ENCODE measurements around the gene EPHA1. TPM values are rescaled to one million over a fixed set of nuclear protein-coding genes. Genes with fewer than 3 reads are reported as not detected.

The EPHA1 gene
- total and polyA plus RNA-seq, 2 donors (not counting 3 experiments of a cell fraction or from before 2014, with no cell fraction given), result 0.07 TPM; not detected in 1

GRCh38 chr7:143454091-143454680 lies 45.5 kb upstream of the EPHA1 start:
- Histone ChIP-seq H3K4me2 (ENCODE audit: insufficient read depth, low read length) (no peak overlapping the region), H3K9ac (replicated peaks; ENCODE audit: extremely low read depth, insufficient read depth, low read length) (no peak overlapping the region), H3K4me1 (ENCODE audit: control insufficient read depth, extremely low read depth, insufficient read depth, low read length) (peaks cover 13% of the 10 kb centered on the region), H3K9me3 (replicated peaks; ENCODE audit: control insufficient read depth, insufficient read depth, low read length) (no peaks in the 10 kb centered on the region), H3K79me2 (ENCODE audit: control insufficient read depth, insufficient read depth, low read length) (no peaks in the 10 kb centered on the region), H3K4me3 (replicated peaks in 1 of 3; ENCODE audit: insufficient read depth in 1 of 3, low read depth in 1 of 3, low read length in 3 of 3) (no peak overlapping the region), H2AFZ (ENCODE audit: low read depth, low read length) (no peak overlapping the region), H3K36me3 (ENCODE audit: control insufficient read depth in 2 of 2, extremely low read depth in 1 of 2, insufficient read depth in 2 of 2, low read length in 2 of 2) (no peaks in the 10 kb centered on the region), H3K27ac (ENCODE audit: insufficient read depth, low read depth, low read length) (no peak overlapping the region), H3K9me1 (replicated peaks; ENCODE audit: control insufficient read depth, extremely low read depth, insufficient read depth, low read length) (no peaks in the 10 kb centered on the region), H3K27me3 (ENCODE audit: control insufficient read depth in 2 of 2, insufficient read depth in 2 of 2, low read length in 2 of 2) (no peaks in the 10 kb centered on the region), H4K20me1 (replicated peaks; ENCODE audit: control insufficient read depth, extremely low read depth, insufficient read depth, low read length) (no peaks in the 10 kb centered on the region)
- BruUV-seq (replicated peaks), result no TSS peak
- dilution Hi-C loops (cut with MboI; ENCODE audit: extremely low pct_ligation_motif_present, low sequenced_read_pairs), result no loop called here
- FAIRE-seq, result no peak
- POLR2A ChIA-PET, result no interaction called here
- CTCF ChIA-PET, result interaction anchor here (0.6 to 1.0 kb wide), 2 partner anchors 9 to 14 kb away, joined by 3 read pairs; no protein-coding TSS in a partner anchor
- no peak for TF ChIP-seq FOS (IDR thresholded peaks at IDR 0.05; ENCODE audit: borderline replicate concordance, insufficient read depth, low read length)
- TF ChIP-seq EZH2 (IDR thresholded peaks at IDR 0.05; ENCODE audit: borderline replicate concordance, low read depth, low read length, severe bottlenecking), result no peak
- TF ChIP-seq POLR2A (IDR thresholded peaks at IDR 0.05; ENCODE audit: low read depth, low read length), result no peak
- TF ChIP-seq, protein P1, sequence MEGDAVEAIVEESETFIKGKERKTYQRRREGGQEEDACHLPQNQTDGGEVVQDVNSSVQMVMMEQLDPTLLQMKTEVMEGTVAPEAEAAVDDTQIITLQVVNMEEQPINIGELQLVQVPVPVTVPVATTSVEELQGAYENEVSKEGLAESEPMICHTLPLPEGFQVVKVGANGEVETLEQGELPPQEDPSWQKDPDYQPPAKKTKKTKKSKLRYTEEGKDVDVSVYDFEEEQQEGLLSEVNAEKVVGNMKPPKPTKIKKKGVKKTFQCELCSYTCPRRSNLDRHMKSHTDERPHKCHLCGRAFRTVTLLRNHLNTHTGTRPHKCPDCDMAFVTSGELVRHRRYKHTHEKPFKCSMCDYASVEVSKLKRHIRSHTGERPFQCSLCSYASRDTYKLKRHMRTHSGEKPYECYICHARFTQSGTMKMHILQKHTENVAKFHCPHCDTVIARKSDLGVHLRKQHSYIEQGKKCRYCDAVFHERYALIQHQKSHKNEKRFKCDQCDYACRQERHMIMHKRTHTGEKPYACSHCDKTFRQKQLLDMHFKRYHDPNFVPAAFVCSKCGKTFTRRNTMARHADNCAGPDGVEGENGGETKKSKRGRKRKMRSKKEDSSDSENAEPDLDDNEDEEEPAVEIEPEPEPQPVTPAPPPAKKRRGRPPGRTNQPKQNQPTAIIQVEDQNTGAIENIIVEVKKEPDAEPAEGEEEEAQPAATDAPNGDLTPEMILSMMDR (IDR thresholded peaks at IDR 0.05; ENCODE audit: extremely low read depth in 1 of 2, insufficient read depth in 1 of 2, low read depth in 1 of 2, low read length in 2 of 2), result no peak
- TF ChIP-seq MYC (IDR thresholded peaks at IDR 0.05; ENCODE audit: low read depth, low read length), result no peak
- TF ChIP-seq JUN (IDR thresholded peaks at IDR 0.05; ENCODE audit: borderline replicate concordance, insufficient read depth, insufficient read length, low read depth), result no peak
- no peak for TF ChIP-seq MAX (IDR thresholded peaks at IDR 0.05; ENCODE audit: insufficient read depth, insufficient read length)
- TF ChIP-seq GATA2 (IDR thresholded peaks at IDR 0.05; ENCODE audit: insufficient read depth, insufficient read length, low read depth, low read length), result no peak
- no peak for TF ChIP-seq POLR2AphosphoS5 (IDR thresholded peaks at IDR 0.05; ENCODE audit: insufficient read depth, low read depth, low read length)
- DNase-seq (ENCODE audit: low read depth, low spot score), result no peak
- intact Hi-C loops (cut with micrococcal nuclease), result no loop called here

Measured in endothelial cell of umbilical vein (primary cell).